Renal cortical epithelial cell (primary cell): ENCODE measurements around the gene SPRED2. TPM values are rescaled to one million over a fixed set of nuclear protein-coding genes. Genes with fewer than 3 reads are reported as not detected.

Experiments
- DNase-seq: peaks from one replicate; pipeline ENCODE4 v3.0.0-alpha.2; 2011; ENCODE audit warnings: low read depth
- total RNA-seq: library from RNA; depleted of rRNA; stranded (reverse); fragments of >200 nt; gene quantifications from 2 replicates; pipeline ENCODE4 v1.2.3, GENCODE V29; 2014

The SPRED2 gene
- total RNA-seq, 1 donor from 2014 or later, result 16.2 TPM

DNA sequence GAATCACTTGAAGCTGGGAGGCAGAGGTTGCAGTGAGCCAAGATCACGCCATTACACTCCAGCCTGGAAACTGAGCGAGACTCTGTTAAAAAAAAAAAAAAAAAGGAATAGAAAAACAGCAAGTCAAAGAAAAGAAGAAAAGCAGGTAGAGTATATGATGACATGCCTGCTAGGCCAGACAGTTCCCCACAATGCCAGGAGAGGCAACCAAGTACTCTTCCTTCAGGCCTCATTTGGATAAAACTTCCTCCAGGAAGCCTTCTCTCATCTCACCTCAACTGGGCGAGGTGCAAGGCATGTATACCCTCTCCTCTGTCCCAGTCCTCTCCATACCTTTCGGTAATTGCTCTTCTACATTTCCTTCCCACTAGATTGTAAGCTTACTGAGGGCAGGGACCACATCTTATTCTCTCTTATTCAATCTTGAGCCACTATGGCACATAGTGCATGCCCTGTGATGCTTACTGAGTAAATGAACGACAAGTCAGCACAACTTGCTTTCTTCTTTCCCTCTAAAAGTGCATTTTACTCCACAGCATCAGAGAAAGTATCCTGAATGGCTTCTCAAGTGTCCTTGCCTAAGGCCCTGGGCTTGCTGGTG is 10.1 kb upstream of the SPRED2 start:
- no peak for DNase-seq

- DNase-seq, result no peak
These were observed 5.9 kb upstream of the SPRED2 start for GRCh38 chr2:65438137-65438899.

GRCh38 chr2:65437392-65438135 is 5.2 kb upstream of the SPRED2 start:
- DNase-seq, result no peak

DNA sequence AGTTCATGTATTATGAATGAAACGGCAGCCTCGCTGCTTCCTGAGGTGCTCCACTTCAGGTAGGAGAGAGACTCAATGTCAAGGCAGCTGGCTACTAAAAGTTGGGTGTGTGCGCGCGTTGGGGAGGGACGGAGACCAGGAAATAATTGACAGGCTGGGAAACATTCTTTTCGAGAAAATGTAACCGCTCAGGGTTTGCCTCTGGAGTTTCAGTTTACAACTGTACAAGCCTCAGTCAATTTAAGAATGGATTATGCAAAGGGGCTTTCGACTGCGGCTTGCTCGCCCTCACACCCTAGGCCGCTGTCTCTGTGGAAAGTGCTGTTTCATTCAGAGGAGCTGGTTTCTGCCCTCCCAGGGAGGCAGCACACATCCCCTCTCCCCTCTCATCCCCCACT is 4.4 kb upstream of the SPRED2 start:
- peak; percentile 78 for DNase-seq

- DNase-seq, result no peak
These were observed 3.9 kb upstream of the SPRED2 start for GRCh38 chr2:65436169-65436823.

DNA sequence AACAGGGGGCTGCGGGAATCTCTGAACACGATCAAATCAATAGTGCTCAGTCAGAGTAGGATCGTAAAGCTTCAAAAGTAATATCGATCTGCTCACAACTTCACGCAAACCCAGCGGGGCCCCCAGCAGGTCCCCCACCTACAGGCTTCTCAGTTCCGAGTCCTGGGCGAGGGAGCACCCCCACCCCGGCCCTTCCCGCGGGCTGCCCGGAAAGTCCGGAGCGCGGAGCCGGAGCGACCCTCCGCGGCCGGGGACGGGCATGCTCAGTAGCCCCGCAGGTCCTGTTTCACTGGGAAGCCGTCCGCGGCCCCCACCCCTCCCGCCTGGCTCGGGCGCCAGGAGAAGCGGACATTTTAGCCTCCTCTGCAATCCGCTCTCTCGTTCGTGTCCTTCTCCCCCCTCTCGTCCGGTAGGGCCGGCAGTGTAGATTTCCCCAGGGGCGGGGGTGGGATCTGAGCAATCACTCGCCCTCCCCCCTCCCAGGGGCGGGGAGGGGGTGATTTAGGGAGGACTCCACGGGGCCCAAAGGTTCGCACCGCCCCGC is 3.3 kb upstream of the SPRED2 start:
- DNase-seq, result peak; percentile 50

DNA sequence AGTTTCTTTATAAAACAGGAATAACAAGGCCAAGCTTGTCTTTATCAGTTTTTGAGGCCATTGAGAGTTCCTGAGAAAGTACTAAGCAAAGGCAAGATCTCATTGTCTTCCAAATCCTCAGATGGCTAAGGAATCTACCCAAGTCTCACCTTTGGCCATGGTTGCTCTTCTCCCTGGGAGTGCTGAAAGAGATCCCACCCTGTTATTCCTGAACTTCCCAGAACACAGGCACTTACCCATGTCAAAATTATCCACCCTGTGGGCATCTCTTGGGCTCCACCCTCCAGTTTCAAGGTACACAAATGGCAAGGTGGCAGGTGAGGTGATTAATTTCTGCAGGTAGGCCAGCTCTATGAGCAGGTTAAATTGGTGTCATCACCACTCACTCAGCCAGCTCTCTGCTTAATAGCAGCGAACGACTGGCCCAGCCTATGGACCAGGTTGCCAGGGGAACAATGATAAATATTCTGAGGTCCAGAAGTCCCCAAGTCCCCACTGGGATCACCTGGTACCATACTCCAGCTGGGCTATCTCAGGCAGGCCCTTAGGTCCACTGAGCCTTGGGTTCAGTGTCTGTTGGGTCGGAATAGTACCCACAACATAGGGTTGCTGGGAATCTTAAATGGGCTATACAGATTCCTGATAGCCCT is 2.3 kb upstream of the SPRED2 start:
- DNase-seq, result no peak

GRCh38 chr2:65431421-65432226 is 775 bp downstream of the SPRED2 start:
- DNase-seq, result no peak

DNA sequence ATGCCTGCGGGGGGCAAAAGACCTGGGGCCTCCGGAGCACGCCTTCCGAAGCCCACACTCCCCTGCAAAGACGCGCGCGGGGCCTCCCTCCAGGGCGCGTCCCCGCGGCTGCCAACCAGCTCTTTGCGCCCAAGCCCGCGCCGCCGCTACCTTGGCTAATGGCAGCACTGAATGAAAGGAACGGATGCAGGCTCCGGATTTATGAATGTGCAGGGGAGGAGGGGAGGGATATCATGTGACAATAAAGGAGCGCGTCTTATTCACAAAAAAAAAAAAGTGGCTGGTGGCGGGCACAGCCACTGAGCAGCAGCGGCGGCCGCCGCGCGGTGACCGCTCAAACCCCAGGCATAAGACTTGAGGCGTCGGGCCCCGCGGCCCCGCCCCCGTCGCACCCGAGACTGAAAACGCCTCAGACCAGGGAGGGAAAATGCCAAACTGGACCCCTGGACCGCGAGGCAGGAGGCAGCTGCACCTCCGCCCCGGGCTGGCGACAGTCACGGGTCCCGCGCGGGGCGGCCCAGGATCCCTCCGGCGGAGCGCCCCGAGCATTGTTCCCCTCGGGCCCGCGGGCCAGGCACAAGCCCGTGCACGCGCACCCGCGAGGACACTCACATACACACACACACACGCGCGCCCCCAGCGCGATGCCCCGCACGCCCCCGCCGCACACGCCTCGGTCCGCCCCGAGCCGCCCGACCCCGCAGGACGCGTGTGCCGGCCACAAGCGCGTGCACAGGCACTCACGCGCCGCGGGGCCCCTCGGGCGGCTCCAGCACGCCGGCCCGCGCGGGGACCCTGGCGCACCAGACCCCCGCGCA is 1.6 kb downstream of the SPRED2 start:
- DNase-seq, result peak; percentile 27

GRCh38 chr2:65429786-65430602 is 2.4 kb downstream of the SPRED2 start:
- DNase-seq, result no peak

GRCh38 chr2:65427532-65427931 is 4.9 kb downstream of the SPRED2 start:
- no peak for DNase-seq

DNA sequence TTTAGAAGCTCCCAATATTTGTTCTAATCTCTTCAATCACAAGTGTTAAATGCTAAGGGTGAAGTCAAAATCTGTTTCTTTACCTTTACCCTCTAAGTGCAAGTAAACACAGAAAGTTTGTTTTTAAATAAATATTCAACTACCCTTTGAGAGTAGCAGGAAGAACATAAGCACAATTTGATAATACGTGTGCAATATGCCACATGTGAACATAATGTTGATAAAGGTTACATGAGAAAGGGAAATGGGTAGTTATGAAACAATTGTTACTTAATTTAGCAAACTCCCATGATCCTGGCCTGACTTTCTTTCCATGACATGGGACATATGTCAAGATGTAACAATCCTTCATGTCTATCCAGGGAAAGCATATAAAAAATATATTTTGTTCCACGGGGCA is 7.1 kb downstream of the SPRED2 start:
- DNase-seq, result no peak

GRCh38 chr2:65424391-65424790 is 8.0 kb downstream of the SPRED2 start:
- DNase-seq, result no peak

GRCh38 chr2:65421432-65421748 is 11.0 kb downstream of the SPRED2 start:
- no peak for DNase-seq

- peak; percentile 79 for DNase-seq
These were observed 11.5 kb downstream of the SPRED2 start for GRCh38 chr2:65420712-65421431.

DNA sequence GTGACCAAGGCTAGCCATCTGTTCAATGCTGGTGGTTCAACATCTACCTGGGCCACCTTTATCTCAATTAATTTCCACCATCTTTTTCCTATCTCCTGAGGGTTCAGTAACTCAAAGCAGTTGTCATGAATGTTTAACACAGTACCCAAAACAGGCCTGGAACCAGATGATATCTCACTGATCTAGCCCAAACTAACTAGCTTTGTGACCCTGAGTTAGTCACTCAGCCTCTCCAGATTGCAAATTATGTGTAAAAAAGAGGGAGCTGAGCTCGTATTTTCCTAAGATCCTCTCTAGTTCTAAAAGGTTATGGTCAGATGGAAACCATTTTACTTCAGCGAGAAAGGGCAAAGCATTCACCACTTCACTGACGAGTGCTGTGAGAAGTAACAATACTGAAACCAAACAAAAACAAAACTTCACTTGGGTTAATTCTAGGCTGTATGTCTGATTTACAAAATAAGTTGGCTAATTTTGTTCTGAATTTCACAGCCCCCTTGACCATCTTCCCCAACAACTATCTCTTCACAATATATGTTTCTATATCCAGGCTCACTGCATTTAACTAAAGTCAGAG is 14.8 kb downstream of the SPRED2 start:
- no peak for DNase-seq

GRCh38 chr2:65416945-65417344 is 15.5 kb downstream of the SPRED2 start:
- DNase-seq, result no peak

- DNase-seq, result no peak
These were observed 16.1 kb downstream of the SPRED2 start for GRCh38 chr2:65416321-65416720.
